Left forelimb (tissue), 1 donor: ENCODE measurements around the gene COL17A1.

Experiments
- DNase-seq: peaks from one replicate; pipeline ENCODE4 v3.0.0-alpha.2; 2018; ENCODE audit warnings: low spot score

The COL17A1 gene

DNA sequence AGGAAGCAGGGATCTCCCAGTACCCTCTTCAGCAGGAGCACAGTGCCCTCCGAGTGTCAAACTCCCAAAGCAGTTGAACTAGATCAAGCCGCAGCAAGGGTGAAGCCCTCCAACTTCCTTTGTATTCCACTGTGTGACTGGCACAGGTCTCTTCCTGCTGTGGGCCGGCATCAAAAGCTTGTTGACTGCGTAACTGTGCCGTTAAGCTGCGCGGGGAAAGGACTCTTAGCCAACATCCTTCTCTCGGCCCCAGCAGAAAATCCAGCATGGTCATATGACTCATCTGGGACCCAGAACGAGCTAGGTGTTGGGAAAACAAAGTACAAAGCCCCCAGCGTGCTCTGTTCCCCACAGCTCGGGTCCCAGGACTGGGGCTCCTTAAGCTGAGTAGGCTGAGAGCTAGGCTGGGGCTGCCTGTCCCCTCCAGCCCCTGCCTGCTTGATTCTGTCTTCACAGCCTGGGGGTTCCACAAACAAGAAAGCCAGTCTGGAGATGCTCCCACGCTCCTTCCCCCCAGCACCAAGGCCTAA is 52.2 kb downstream of the COL17A1 start:
- DNase-seq, result no peak

DNA sequence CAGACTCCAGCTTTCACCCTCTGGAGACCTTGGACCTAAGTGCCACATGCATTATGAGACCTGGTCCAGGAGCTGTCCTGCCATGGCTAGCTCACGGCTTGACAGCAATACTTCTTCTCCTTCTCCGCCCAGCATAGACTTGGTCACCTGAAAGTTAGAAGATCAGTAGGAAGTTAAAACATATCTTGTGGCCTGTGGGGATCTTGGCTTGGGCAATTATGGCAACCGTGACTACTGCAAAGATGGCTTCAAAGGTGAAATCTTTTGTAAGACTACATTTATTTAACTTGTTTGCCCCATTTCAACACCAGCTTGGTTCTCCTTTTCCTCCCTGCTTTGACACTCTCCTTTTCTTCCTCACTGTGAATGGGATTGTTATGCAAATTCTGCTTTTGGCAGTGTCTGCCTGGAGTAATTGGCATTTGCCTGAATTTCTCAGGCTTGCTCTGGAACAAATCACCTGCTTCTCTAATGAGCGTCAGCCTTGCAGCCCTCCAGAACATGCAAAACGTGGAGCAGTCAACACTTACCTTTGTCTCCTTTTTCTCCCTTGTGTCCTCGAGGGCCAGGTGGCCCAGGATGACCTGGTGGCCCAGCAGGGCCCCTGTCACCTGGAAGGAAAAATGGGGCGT is 53.4 kb downstream of the COL17A1 start:
- DNase-seq, result no peak

GRCh38 chr10:104031631-104032030 is 54.0 kb downstream of the COL17A1 start:
- DNase-seq, result no peak

DNA sequence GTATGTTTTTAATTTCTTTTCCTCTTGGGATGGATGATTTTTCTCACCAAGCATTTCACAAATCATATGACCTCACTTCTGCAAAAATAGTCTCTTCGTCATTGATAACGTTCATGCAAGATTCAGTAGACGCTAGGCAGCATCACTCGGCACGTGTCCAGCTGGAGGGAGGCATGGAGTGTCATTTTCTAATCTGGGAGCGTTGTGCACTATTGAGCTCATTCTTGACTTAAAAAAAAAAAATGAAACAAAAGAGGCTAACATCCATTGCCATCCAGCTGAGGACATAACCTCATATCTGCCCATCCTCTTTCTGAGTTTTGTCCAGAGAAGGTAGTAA is 56.2 kb downstream of the COL17A1 start:
- no peak for DNase-seq

- DNase-seq, result no peak
Observed at GRCh38 chr10:104028823-104029520, 56.7 kb downstream of the COL17A1 start.

- DNase-seq, result no peak
Observed at GRCh38 chr10:104028146-104028545, 57.5 kb downstream of the COL17A1 start.

DNA sequence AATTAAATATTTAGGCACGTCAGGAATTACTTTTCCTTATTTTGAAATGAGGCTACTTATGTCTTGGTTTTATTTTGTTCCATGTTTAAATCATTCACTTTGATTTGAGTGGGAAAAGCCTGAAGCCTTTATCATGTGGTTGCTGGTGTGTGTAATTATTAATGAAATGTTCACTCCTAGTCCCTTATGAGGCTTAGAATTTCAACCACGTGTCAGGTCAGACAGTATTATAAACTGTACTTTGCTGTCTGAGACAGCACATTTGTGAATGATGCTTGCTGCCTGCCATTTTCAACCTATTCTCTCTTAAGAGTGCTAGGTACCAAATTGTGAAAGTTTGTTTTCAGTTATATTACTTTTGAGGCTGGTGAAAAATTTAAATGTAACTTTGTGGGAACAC is 58.9 kb downstream of the COL17A1 start:
- DNase-seq, result no peak

GRCh38 chr10:104025524-104025923 is 60.2 kb downstream of the COL17A1 start:
- no peak for DNase-seq

DNA sequence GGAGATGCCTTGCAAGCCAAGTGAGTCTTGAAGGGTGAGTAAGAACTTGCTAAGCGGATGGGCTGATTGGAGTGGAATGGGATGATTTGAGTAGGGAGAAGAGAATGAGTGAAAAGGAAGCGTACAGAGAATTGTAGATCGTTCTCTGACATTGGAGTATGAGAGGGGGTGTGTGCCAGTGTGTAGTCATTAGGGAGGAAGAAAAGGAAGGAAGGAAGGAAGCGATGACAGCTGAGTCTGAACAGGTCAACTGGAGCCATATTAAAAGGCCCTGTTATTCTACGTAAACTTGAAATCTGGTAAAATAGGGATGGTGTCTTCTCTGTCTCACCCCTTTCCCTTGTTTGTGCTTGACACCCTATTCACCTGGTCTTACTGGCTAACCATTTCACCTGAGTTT is 63.7 kb downstream of the COL17A1 start:
- DNase-seq, result no peak

DNA sequence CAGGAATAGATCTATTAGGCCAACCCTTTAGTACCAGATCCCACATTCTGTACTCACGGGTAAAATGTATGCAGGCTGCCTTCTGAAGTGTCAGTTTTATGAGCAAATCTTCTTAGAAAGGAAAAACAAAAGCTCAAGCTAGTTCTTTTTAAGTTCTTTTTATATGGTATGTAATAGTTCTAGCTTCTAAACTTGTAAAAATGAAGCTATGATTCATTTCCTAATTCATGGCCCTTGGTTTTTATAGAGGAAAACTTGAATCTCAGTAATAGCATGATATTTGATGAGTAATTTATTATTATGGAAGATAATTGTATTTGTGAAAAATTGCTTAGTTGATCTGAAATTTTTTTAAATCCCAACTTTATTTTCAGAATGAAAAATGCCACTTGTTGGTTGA is 64.4 kb downstream of the COL17A1 start:
- DNase-seq, result no peak

GRCh38 chr10:104020020-104020419 is 65.7 kb downstream of the COL17A1 start:
- DNase-seq, result no peak

- no peak for DNase-seq
Observed at GRCh38 chr10:104018471-104018870, 67.2 kb downstream of the COL17A1 start.

- no peak for DNase-seq
Observed at GRCh38 chr10:104016661-104017060, 69.0 kb downstream of the COL17A1 start.

- DNase-seq, result no peak
Observed at GRCh38 chr10:104014176-104014575, 71.5 kb downstream of the COL17A1 start.

DNA sequence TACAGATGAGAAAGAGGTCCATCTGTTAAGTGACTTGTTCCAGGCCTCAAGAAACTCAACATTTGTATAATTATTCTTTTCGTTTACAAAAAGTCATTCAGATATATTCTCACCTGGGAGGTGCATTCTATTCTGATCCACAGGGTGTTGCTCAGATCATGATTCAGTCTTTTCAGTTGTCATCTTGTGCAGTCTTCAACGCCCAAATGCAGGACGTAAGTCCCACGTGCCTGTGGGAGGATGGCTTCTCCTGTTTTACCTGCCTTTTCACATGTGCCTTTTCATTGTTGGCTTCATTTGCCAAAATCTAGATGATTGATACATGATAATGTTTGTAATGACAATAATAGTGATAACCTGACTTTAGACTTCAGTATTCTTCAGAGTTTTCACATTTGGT is 72.2 kb downstream of the COL17A1 start:
- DNase-seq, result no peak

- DNase-seq, result no peak
Observed at GRCh38 chr10:104011904-104012303, 73.8 kb downstream of the COL17A1 start.

DNA sequence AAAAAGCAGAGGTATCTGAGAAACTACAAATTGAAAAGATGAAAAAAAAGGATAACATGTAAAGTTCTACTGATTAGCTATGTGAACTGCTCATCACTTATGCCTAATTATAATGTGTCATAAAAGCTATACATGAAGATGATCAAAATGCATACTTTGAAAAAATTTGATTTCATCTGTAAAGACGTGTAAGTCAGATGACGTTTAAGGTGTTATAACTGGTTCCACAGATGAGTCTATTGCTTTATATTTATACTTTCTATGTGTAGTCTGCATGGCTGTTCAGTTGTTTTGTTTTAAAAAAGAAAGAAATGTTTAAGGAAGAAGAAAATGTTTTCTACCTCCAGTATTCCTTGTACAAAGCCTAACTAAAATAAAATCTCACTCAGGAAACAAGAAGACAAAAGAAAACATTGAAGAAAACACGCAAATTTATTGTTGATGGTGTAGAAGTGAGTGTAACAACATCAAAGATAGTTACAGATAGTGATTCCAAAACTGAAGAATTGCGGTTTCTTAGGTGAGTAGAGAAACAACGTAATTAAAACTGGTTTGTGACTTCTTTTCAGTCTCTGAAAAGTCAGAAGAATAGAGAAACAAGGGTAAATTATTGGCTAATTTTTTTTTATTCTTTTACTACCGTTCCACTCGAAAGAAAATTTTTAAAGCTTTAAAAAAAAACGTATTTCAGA is 80.4 kb downstream of the COL17A1 start:
- DNase-seq, result no peak

DNA sequence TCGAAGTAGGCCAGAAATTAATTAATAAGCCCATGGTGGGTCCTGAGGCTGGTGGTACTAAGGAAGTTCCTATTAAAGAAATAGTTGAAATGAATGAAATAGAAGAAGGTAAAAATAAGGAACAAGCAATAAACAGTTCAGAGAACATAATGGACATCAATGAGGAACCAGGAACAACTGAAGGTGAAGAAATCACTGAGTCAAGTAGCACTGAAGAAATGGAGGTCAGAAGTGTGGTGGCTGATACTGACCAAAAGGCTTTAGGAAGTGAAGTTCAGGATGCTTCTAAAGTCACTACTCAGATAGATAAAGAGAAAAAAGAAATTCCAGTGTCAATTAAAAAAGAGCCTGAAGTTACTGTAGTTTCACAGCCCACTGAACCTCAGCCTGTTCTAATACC is 82.8 kb downstream of the COL17A1 start:
- no peak for DNase-seq

DNA sequence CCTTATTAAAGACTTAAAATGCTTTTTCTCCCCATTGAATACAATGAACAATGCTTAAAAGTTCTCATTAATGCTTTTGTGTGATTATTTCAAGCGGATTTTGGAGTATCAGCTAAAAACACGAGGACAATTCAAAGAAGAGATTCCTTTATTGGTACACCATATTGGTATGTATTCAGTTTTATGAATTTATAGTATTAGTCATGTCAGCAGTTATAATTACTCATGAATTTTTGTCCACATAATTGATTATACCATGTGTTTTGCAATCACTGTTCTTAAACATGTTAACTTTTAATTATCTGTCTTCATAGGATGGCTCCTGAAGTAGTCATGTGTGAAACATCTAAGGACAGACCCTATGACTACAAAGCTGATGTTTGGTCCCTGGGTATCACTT is 86.9 kb downstream of the COL17A1 start:
- DNase-seq, result no peak

DNA sequence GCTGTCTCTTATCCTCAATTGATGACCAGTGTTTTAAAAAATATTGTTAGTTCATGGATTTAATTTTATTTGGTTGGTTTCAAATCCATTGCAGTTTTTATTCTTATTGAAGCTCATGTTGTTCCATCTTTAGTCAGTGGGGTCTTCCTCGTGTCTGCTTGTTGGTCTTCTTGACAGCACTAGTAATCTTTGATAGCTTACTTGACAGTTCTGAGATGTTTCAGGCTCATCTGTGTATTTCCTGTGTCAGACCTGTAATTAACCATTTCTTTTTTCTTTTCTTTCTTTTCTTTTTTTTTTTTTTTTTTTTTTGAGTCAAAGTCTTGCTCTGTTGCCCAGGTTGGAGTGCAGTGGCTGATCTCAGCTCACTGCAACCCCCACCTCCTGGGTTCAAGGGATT is 90.5 kb downstream of the COL17A1 start:
- no peak for DNase-seq

DNA sequence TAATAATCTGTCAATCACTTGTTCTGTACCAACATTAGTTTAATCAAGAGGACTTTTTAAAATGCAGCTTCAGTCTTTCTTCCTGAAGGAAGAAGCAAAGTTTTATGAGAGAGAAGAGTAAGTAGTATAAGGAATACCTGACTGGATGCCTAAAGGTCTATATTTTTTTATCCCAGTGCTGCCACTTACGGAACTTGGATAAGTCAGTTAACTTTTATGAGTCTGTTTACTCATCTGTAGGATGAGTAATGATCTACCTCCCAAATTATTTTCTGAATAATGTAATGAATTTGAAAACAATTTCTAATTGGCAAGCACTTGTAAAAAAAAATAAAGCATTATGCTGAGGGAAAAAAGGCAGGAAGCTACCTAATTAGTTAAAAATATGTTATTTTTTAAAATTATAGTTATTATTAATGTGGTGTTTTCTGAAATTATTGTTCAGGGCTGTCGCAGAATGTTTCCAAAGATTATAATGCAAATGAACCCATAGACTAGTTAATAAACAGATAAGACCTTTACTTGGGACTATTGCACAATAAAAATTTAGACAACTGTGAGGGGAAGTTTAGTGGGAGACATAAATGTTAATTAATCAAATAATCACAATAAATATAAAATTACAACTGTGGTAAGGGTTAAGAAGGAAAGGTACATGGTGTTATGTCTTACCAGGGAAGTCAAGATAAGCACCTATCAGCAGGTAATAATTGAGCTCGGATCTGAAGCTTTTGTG is 94.1 kb downstream of the COL17A1 start:
- no peak for DNase-seq

GRCh38 chr10:103990531-103990930 is 95.1 kb downstream of the COL17A1 start:
- DNase-seq, result no peak

DNA sequence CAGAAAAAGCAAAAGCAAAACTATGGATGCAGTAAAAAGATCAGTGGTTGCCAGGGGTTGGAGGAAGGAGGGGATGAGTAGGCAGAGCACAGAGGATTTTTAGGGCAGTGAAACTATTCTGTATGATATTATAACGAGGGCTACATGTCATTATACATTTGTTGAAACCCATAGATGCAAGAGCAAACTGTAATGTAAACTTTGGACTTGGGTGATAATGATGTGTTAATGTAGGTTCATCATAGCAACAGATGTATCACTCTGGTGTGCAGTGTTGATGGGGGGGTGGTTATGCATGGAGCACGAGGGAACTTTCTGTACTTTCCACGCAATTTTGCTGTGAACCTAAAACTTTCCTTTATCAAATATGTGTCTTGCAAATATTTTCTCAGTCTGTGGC is 95.6 kb downstream of the COL17A1 start:
- no peak for DNase-seq
